HPDE6-E6E7 (cell line): ENCODE measurements around the gene CTSD.

ENCODE experiments used
- DNase-seq: peaks from one replicate; pipeline ENCODE4 v3.0.0; 2011; ENCODE audit warnings: missing footprints; ENCODE audit errors: extremely low spot score

The CTSD gene

GRCh38 chr11:1744891-1745700, 18.6 kb downstream of the CTSD start:
- DNase-seq, result no peak

GRCh38 chr11:1744137-1744886, 19.4 kb downstream of the CTSD start:
- DNase-seq, result no peak

- no peak for DNase-seq
These were observed 20.1 kb downstream of the CTSD start for GRCh38 chr11:1743585-1744136.

DNA sequence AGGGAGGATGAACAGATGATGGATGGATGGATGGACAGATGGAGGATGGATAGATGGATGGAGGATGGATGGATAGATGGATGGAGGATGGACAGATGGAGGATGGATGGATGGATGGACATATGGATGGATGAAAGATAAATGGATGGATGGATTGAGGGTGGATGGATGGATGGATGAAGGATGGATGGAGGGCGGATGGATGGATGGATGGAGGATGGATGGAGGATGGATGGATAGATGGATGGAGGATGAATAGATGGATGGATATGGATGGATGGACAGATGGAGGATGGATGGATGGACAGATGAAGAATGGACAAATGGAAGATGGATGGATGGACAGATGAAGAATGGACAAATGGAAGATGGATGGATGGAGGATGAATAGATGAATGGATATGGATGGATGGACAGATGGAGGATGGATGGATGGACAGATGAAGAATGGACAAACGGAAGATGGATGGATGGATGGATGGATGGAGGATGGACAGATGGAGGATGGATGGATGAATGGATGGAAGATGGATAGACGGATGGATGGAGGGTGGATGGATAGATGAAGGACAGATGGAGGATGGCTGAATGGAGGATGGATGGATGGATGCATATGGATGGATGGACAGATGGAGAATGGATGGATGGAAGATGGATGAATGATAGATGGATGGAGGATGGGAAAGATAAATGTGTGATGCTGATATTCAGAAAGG, 20.7 kb downstream of the CTSD start:
- no peak for DNase-seq

GRCh38 chr11:1742371-1742770, 21.4 kb downstream of the CTSD start:
- no peak for DNase-seq

GRCh38 chr11:1741741-1742140, 22.0 kb downstream of the CTSD start:
- DNase-seq, result no peak

GRCh38 chr11:1740786-1741530, 22.8 kb downstream of the CTSD start:
- no peak for DNase-seq

DNA sequence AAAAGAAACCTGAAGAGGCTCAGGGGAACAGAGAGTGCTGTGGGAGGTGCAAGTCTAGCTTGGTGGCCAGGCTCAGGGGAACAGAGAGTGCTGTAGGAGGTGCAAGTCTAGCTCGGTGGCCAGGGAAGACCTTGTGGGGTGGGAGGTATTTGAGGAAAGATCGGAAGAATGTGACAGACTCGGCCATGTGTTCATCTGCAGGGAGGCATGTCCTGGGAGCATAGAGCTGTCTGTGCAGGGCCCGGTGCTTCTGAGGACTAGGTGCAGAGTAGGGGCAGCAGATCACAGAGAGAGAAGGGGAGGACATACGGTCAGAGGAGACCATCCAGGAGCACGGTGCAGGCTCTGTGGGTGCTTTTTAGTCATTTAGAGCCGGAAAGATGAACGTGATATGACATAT, 24.2 kb downstream of the CTSD start:
- no peak for DNase-seq

DNA sequence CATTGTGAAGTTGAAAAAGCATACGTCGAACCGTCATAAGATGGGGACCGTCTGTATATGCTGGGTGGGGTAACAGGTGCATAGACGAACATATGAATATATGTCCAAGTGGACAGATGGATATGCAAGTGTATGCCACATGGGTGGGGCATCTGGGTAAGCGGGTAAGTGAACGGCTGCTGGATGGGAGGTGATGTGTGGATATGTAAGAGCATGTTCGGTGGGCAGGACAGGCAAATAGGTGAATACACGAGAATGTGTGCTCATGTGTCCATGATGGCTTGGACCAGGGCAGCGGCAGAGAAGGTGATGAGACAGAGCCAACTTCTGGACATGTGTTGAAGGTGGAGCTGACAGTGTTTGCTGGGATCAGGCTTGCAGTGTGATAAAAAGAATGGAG, 25.3 kb downstream of the CTSD start:
- DNase-seq, result no peak

GRCh38 chr11:1737080-1737757, 26.5 kb downstream of the CTSD start:
- DNase-seq, result no peak

- no peak for DNase-seq
These were observed 27.2 kb downstream of the CTSD start for GRCh38 chr11:1736447-1736992.

GRCh38 chr11:1735271-1735670, 28.5 kb downstream of the CTSD start:
- DNase-seq, result no peak

DNA sequence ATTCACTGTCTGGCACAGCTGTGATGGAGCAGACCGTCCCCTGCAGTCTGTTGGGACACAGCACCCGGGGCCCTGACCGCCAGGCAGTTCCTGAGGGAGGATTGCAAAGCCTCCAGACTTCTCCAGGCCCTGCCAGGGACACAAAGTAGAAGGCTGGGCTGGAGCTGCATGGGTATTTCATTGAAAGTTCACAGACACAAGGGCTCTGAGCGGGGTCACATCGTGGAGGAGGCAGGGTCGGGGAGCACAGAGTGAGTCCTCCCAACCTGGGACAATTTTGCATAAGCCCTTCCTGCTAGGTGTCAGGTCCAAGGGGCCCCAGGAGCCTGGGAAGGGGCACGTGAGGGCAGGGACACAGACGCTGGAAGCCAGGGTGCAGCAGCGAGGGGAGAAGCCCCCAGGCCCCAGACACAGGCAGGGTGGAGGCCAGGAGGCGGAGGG, 29.1 kb downstream of the CTSD start:
- DNase-seq, result no peak

GRCh38 chr11:1733716-1734640, 29.7 kb downstream of the CTSD start:
- no peak for DNase-seq

DNA sequence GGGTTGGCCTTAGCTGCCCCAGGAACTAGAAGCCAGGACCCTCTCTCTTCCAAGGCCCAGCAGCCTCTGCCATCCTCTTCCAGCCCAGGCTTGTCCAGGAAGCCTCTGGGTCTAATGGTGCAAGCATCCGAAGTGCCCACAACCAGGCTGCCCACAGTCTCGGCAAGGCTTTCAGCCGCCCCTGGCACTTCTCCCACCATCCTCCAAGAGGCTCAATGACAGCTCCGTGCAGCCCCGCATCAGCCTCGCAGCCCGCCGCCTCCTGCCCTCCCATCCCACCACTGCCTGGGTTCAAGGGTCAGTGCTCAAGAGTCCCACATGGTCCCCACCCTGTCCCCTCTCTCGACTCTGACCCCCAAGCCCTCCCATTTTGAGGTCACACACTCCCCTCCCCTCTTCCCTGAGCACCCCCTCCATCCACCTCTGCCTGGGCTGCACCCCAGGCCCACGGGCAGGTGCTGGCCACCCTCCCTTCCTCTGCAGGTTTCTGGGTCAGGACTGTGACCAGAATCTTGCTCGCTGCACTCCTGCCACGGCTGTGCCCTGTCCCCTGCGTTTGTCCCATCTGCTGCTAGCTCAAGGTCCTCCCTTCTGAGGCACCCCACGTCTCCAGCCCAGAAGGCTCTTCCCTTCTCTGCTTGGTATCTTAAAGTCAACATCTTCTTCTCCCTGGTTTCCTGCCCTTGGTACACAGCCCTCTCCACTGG, 30.6 kb downstream of the CTSD start:
- no peak for DNase-seq

- DNase-seq, result no peak
These were observed 31.2 kb downstream of the CTSD start for GRCh38 chr11:1732418-1733008.

DNA sequence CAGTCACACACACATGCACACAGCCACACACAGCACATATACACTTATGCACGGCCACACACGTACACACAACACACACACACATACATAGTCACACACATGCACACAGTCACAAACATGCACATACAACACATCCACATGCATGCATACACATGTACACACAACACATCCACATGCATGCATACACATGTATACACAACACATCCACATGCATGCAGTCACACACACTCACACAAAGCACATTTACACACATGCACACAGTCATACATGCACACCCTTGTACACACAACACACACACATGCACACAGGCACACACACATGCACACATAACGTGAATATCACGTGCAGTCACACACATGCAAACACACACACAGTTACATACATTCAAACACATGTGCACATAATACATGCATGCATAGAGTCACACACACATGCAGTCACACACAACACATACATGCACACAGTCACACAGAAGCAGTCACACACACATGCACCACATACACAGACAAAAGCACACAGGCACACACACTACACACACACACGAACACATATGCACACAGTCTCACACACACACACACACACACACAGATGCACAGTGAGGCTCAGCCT, 32.2 kb downstream of the CTSD start:
- DNase-seq, result no peak

- DNase-seq, result no peak
These were observed 33.6 kb downstream of the CTSD start for GRCh38 chr11:1730059-1730629.
